CD1c-positive myeloid dendritic cell (primary cell): ENCODE data around the gene NOXA1.

Experiments
- DNase-seq: peaks from one replicate; pipeline ENCODE4 v3.0.0-alpha.2; 2016; ENCODE audit errors: extremely low spot score

Gene NOXA1

DNA sequence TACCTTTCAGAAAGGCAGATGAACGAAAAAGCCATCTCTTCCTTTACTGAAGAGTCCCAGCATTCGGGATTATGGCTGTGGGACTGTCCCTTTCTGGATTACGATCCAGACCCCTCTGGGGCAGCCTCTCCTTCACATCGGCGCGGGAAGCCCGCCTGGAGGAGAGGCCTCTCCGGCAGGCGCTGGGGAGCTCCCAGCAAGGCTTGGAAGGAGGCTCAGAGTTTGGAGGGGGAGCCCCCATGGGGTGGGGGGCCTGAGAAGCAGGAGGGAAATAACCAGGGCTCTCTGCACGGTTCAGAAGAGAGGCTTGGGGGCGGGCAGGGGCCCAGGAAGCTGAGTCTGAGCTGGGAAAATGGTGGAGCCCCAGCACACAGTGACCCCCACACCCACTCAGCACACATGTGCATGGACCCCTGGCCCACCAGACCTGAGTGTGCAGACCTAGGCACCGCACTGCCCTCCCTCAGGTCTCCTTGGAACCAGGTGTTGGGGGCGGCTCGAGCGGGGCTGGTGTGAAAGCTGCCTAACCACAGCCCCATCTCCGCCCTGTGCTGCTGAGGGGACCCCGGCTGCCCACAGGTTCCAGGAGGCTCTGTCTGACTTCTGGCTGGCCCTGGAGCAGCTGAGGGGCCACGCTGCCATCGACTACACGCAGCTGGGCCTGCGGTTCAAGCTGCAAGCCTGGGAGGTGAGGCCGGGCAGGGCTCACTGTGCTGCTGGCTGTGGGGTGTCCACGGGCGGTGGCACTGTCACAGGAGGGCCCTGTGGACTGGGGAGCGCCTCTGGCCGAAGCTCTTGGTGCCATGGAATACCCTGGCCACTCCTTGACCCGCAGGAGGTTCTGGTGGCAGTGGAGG, 4.5 kb downstream of the NOXA1 start:
- no peak for DNase-seq

GRCh38 chr9:137428311-137428630, 5.1 kb downstream of the NOXA1 start:
- DNase-seq: no peak

GRCh38 chr9:137428841-137429545, 5.8 kb downstream of the NOXA1 start:
- no peak for DNase-seq

DNA sequence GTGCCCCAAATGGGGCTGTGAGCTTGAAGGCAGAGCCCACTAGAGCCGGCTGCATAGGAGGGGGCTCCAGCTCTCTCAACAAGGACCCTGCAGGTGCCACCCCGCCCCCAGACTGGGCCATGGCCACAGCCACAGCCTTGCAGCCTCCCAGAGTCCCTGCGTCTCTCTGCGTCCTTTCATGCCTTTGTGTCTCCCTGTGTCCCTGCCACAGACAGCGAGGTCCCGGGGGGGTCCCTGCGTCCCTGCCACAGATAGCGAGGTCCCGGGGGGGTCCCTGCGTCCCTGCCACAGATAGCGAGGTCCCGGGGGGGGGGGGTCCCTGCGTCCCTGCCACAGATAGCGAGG, 6.3 kb downstream of the NOXA1 start:
- no peak for DNase-seq

DNA sequence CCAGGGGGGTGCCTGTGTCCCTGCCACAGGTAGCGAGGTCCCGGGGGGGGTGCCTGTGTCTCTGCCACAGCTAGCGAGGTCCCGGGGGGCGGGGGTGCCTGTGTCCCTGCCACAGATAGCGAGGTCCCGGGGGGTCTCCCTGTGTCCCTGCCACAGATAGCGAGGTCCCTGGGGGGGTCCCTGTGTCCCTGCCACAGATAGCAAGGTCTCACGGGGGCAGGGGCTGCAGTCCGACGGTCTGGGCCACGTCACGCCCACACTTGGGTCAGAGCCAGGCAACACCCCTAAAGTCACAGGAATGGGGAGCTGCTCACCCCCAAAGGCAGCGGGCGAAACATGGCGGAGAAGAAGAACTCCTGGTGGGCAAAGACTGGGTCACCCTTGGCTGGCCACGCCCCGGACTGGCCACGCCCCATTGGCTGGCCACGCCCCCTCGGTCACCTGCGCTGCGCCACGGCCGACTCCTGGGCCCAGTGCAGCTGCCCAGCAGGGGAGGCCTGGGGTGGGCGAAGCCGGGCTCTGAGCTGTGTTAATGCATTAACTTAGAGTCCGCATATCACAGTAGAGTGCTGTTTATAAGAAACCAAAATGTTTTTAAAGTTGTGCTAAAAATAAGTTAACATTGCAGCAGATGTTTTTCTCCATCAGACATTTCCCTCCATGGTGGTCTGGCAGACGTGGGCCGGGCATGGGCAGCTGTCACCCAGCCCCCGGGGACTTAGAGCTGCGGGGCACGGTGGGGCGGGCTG, 7.0 kb downstream of the NOXA1 start:
- no peak for DNase-seq

- DNase-seq: no peak
These were observed 7.7 kb downstream of the NOXA1 start for GRCh38 chr9:137430723-137431415.

DNA sequence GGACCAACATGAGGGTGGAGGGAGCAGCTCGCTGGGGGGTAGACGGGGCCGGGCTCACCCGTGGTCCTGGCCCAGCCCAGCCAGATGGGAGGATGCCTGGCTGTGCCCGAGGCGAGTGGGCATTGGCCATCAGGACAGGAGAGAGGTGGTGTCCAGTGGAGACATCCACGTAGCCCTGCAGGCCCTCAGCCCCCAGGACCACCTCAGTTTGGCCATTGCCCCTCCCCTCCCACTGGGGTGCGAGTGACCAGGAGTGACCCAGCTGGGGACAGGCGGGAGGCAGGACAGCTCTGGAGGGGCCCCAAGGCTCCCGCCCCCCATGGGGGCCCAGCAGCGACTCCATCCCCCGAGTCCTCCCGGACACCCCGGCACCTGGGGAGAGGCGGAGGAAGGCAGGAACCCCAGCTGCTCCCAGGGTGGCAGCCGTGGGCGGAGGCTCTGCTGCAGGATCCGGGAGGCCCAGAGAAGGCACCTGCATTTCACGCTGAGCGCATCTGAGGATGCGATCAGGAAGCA, 8.3 kb downstream of the NOXA1 start:
- DNase-seq: no peak

DNA sequence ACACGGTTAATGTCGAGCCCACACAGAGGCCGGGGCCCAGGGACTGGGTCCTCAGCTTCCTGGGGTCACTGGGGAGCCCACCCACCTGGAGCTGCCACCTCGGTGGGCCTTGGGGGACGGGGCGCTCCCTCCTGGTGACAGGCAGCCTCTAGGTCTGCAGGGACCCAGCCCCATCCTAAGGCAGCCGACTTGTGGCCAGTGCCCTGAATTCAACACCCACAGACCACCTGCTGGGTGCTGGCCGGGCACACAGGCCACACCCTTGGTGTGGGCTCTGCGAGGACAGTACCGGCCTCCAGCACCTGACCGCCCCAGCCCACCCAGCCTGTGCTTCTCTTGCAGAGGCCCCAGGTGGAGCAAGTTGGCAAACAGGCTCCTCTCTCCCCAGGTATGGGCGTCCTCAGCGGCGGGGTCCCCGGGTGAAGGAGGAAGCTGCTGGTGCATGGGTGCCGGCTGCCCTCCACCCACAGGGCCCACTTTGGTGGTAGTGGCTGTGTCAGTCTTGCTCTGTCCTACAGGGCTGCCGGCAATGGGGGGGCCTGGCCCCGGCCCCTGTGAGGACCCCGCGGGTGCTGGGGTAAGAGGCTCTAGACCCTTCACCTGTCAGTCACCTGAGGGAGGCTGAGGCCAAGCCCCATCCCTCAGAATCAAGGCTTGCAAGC, 9.6 kb downstream of the NOXA1 start:
- DNase-seq: no peak

- no peak for DNase-seq
These were observed 10.2 kb downstream of the NOXA1 start for GRCh38 chr9:137433349-137433915.

DNA sequence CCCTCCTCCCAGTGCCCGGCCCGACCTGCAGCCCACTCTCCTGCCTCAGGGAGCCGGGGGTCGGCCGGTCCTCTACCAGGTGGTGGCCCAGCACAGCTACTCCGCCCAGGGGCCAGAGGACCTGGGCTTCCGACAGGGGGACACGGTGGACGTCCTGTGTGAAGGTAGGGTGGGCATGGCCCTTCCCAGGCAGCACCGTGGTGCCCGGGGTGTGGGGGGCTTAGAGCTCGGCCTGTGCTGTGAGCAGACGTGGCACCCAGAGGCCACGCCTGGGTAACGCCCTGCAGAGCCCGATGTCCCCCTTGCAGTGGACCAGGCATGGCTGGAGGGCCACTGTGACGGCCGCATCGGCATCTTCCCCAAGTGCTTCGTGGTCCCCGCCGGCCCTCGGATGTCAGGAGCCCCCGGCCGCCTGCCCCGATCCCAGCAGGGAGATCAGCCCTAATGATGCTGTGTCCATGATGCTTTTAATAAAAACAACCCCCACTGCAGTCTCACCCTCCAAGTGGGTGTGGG, 10.8 kb downstream of the NOXA1 start:
- no peak for DNase-seq

- DNase-seq: peak; percentile 15
These were observed 11.5 kb downstream of the NOXA1 start for GRCh38 chr9:137434498-137435380.

DNA sequence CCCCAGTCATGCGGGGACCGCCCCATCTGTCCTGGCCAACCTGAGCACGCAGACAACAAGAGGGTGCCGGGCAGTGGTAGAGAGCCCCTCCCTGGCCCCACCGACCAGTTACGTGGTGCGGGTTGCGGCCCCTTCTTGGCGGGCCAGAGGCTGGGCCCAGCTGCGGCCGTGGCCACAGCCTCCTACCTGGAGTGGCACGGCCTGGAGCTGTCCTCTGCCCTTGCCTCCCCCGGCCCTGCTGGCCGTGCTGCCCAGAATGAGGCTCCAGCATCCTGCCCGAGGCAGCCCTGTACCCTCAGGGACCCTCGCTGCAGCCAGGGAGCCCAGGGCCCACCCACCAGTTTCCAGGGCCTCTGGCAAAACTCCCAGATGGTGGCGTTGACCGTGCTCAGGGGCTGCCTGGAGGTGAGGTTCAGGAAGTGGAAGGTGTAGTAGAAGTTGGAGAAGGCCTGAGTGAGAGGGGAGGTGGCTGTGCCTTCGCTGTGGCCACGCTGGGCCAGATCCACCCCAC, 12.2 kb downstream of the NOXA1 start:
- no peak for DNase-seq

DNA sequence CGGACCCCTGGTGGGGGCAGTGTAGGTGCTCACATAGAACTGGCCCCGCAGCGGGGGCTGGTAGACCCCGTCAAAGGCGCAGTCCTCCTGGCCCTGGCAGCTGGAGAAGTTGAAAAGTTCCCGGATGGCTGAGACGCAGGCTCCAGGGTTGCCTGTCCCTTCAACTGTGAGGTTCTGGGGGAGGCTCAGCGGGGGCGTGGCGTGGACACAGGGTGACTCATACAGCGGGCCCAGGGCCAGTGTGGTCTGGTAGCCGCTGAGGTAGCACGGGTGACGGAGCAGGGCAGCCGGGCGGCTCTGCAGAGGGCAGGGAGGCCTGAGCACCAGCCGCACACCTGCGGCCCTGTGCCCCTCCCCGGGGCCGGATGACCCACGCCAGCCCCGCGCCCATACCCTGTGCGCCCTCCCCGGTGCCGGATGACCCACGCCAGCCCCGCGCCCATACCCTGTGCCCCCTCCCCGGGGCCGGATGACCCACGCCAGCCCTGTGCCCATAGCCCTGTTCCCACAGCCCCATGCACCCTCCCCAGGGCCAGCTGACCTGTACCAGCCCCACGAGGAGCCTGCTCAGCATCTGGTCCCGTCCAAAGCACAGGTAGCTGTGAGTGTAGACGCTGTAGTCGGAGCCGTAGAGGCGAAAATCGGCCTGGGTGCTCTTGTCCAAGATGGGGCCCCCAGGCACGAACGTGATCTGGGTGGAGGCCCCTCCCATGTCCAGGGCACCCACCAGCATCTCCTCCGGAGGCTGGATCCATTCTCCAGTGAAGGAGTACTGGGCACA, 13.0 kb downstream of the NOXA1 start:
- peak; percentile 64 for DNase-seq

DNA sequence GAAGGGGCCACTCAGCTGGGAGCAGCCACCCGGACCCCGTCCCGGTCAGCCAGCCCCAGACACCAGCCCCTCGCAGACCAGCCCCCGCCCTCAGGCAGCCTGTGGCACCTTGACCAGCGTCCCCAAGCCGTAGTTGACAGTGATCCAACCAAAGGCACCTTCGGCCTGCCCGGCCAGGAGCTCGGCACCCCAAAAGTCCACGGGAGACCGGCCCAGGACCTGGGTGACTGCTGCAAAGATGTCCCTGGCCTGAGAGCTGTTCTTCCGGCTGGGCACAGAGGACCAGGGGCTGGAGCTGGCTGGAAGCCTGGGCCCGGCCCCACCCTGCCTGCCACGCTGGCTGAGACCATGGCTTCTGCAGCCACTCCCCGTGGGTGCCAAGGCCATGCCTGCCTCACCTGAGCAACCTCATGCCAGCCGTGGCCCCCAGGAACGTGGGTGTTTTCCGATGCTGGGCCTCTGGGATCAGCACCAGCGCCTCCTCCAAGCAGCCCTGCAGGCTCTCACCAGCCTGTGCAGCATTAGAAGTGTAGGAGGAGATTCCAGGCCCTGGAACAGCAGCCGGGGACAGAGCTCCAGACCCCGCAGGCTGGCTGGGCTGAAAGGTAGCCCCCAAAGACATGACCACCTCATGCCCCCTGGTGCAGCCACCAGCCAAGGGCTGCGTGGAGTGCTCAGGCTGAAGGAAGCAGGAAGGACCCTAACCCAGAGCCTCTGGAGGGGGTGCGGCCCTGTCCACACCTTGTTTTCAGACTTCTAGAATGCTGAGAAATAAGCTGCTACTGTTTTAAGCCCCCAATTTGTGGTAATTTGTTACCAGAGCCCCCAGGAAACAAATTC, 13.8 kb downstream of the NOXA1 start:
- no peak for DNase-seq

GRCh38 chr9:137437691-137438590, 14.7 kb downstream of the NOXA1 start:
- no peak for DNase-seq

DNA sequence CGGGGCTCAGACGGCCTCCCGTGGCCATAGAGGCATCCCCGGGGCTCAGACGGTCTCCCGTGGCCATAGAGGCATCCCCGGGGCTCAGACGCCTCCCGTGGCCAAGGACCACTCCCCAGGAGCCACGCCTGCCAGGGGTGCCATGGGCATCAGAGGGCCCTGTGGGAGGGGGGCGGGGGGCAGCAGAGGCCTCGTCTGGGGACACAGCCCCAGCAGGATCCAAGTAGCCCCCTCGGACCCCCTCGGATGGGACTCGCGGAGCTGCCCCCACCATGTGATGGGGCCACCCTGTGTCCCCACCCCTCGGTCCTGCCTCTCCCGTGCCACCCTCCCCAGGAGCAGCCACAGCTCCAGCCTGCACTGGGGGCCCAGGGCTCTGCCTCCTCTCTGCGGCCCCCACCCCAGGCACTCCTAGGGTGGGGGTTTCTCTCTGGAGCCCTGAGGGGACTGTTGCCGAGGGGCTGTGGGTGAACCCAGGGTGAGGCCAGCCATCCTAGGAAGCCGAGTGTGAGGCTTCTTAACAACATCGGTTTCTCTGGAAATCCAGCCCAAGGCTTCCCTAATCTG, 15.5 kb downstream of the NOXA1 start:
- no peak for DNase-seq
